IPS DF 19.7 (cell line): Measurements from ENCODE around the gene ACE.

Source experiments
- DNase-seq: peaks from one replicate; pipeline ENCODE4 v3.0.0-alpha.2; 2013; ENCODE audit warnings: low read depth, low spot score

Gene ACE

GRCh38 chr17:63534816-63535455 is 58.1 kb downstream of the ACE start:
- no peak for DNase-seq

- no peak for DNase-seq
Measured at GRCh38 chr17:63535640-63536039, 58.8 kb downstream of the ACE start.

- DNase-seq, result no peak
Measured at GRCh38 chr17:63537001-63537400, 60.1 kb downstream of the ACE start.

DNA sequence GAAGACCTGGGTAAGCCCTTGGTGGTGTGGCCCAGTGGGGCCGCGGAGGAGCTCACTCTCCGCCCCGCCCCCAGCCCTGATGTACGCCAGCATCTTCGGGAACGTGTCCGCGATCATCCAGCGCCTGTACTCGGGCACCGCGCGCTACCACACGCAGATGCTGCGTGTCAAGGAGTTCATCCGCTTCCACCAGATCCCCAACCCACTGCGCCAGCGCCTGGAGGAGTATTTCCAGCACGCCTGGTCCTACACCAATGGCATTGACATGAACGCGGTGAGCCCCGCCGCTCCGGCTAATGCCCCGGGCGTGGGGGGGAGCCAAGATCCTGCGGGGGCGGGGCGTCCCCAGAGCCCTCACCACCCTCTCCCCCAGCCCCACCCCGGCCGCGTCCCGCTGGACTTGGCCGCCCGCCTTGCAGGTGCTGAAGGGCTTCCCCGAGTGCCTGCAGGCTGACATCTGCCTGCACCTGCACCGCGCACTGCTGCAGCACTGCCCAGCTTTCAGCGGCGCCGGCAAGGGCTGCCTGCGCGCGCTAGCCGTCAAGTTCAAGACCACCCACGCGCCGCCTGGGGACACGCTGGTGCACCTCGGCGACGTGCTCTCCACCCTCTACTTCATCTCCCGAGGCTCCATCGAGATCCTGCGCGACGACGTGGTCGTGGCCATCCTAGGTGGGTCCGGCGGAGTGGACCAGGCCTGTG is 61.3 kb downstream of the ACE start:
- no peak for DNase-seq

DNA sequence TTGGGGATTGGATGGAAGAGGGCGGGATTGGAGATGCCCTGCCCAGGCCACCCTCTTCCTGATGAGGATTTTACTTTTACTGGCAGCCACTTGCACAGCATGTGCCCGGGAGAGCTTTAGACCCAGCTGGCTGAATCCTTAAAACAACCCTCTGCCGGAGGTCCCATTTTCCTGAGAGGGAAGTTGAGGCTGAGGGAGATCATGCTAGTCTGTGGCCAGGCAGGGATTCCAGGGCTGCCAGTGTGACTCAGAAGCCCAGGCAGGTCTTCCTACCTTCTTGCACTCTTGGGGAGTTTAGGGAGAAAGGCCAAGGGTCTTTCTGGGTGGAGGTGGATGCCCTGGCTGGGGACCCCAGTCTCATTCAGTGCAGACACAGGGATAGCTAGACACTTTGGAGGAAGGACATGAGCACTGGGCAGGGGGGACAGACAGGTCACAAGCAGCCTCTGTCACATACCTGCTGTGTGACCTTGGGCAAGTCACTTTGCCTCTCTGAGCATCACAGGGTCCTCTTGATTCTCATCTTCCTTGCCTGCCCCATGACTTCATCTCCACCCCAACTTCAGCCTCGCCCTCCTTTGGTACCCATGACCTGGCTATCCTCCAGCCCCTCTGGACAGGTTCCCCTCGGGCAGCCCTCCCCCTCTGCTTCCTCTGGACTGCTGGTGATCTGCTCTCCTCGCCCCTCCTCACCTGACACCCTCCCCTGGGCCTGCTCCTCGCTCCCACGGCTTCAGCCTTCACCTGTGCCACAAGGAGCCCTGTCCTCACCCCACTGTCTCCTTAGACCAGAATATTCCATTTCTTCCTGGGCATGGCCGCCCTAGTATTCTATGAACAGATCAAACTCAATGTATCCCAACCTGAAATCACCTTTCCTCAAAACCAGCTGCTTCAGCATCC is 62.1 kb downstream of the ACE start:
- DNase-seq, result no peak

- no peak for DNase-seq
Measured at GRCh38 chr17:63540590-63540989, 63.7 kb downstream of the ACE start.

GRCh38 chr17:63542218-63542545 is 65.3 kb downstream of the ACE start:
- no peak for DNase-seq

DNA sequence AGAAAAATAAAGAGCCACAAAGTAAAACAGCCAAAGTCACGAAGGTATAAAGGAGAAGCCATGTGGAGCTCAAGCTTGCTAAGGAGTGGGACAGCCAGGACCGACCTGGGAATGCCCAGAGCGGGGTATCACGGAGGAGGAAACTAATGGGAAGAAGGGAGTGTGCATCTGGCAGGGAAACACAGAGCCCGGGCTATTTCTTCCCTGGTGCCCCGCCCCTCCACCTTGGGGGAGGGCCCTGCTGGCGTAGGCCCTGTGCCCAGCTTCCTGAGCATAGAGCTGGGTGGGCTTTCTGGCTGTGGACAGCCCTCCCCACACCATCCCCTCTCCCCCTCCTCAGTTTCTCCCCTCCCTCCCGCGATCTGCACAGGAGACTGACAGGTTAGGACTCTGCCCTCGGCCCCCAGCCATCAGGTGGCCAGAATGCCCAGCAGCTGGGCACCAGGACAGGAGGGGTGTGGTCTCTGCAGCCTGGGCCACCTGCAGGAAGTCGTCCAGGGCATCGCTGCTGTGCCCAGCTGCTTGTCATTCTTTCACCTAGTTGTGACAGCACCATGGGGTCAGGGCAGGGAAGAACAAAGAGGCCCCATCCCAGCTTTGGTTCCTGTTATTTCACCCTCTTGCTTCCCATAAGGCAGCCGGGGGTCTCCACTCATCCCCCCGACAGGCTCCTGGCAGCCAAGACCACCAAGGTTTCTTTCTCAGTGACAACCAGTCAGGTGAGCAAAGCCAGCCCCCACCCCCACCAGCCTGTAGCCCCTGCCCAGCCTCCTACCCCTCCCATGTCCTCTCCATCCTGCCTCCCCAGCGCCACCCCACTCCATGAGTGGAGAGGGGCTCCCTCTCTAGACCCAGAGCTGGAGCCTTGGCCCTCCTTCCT is 66.3 kb downstream of the ACE start:
- no peak for DNase-seq

DNA sequence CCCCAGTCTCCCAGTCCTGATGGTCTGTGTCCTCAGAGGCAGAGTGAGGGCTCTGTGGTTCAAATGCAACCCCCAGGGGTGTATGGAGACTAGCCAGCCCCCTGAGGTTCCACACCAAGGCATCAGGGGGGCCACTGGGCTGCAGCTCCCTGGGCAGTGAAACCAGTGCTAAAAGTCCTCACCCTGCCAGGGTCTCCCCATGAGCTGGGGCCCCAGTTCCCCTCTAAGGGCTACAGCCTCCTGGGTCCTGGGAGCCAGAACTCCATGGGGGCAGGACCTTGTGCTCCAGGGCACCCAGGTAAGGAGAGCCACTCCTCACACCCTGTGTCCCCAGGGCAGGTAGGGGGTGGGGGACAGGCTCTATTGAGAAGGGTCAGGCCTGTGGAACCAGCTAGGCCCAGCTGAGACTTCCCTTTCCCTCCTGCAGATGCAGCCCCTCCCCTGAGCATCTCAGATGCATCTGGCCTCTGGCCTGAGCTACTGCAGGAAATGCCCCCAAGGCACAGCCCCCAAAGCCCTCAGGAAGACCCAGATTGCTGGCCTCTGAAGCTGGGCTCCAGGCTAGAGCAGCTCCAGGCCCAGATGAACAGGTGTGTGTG is 67.1 kb downstream of the ACE start:
- DNase-seq, result no peak

- no peak for DNase-seq
Measured at GRCh38 chr17:63544467-63545301, 67.8 kb downstream of the ACE start.

- no peak for DNase-seq
Measured at GRCh38 chr17:63546308-63547082, 69.6 kb downstream of the ACE start.

GRCh38 chr17:63547083-63547523 is 70.2 kb downstream of the ACE start:
- DNase-seq, result no peak
